GM23248 (cell line): Measurements from ENCODE around the gene BARHL1. TPM values are rescaled to one million over a fixed set of nuclear protein-coding genes. Genes with fewer than 3 reads are reported as not detected.

Experiments used
- DNase-seq: peaks from one replicate; pipeline ENCODE4 v3.0.0-alpha.2; 2015
- H2AFZ ChIP-seq: fragments of 200-600 bp; sonication (generic); 2 replicates; pipeline ENCODE4 v1.6.1; 2016; ENCODE audit warnings: antibody characterized with exemption
- H3F3A ChIP-seq: fragments of 200-600 bp; sonication (generic); 2 replicates; pipeline ENCODE4 v1.6.1; 2016; ENCODE audit warnings: mild to moderate bottlenecking, antibody characterized with exemption, mixed run types; ENCODE audit not compliant: insufficient read depth
- H3K27ac ChIP-seq: fragments of 200-600 bp; sonication (generic); 2 replicates; pipeline ENCODE4 v1.5.1; 2016; ENCODE audit warnings: mild to moderate bottlenecking
- H3K27me3 ChIP-seq: fragments of 200-600 bp; sonication (generic); replicated peaks from 2 replicates; pipeline ENCODE4 v1.6.1; 2016; ENCODE audit warnings: mild to moderate bottlenecking; ENCODE audit not compliant: insufficient read depth
- H3K36me3 ChIP-seq: fragments of 200-600 bp; sonication (generic); 2 replicates; pipeline ENCODE4 v1.6.1; 2016; ENCODE audit warnings: low read depth, mild to moderate bottlenecking
- H3K4me1 ChIP-seq: fragments of 200-600 bp; sonication (generic); 2 replicates; pipeline ENCODE4 v1.6.1; 2016; ENCODE audit warnings: mild to moderate bottlenecking; ENCODE audit not compliant: insufficient read depth
- H3K4me2 ChIP-seq: fragments of 200-600 bp; sonication (generic); one replicate; pipeline ENCODE4 v1.6.1; 2016; ENCODE audit warnings: mild to moderate bottlenecking; ENCODE audit not compliant: unreplicated experiment
- H3K4me3 ChIP-seq: fragments of 200-600 bp; sonication (generic); 2 replicates; pipeline ENCODE4 v1.5.1; 2016; ENCODE audit warnings: mild to moderate bottlenecking
- H3K79me2 ChIP-seq: fragments of 200-600 bp; sonication (generic); 2 replicates; pipeline ENCODE4 v1.6.1; 2016; ENCODE audit warnings: mild to moderate bottlenecking; ENCODE audit not compliant: insufficient read depth
- H3K9ac ChIP-seq: fragments of 200-600 bp; sonication (generic); 2 replicates; pipeline ENCODE4 v1.6.1; 2016; ENCODE audit warnings: mild to moderate bottlenecking
- H3K9me2 ChIP-seq: fragments of 200-600 bp; sonication (generic); 2 replicates; pipeline ENCODE4 v1.6.1; 2016; ENCODE audit warnings: mixed run types, mild to moderate bottlenecking, moderate library complexity; ENCODE audit not compliant: insufficient read depth
- H3K9me3 ChIP-seq: fragments of 200-600 bp; sonication (generic); one replicate; pipeline ENCODE4 v1.6.1; 2017; ENCODE audit warnings: low read depth
- H4K20me1 ChIP-seq: fragments of 200-600 bp; sonication (generic); 2 replicates; pipeline ENCODE4 v1.6.0; 2016; ENCODE audit not compliant: insufficient read depth
- EZH2 ChIP-seq: fragments of 200-600 bp; sonication (generic); IDR thresholded peaks from 2 replicates; pipeline ENCODE4 v1.6.1; 2018; ENCODE audit warnings: antibody characterized with exemption, mild to moderate bottlenecking; ENCODE audit not compliant: insufficient read depth, poor library complexity, severe bottlenecking
- EZH2phosphoT487 ChIP-seq: fragments of 200-600 bp; sonication (generic); IDR thresholded peaks from 2 replicates; pipeline ENCODE4 v1.6.1; 2018; ENCODE audit warnings: antibody characterized with exemption, moderate library complexity, mild to moderate bottlenecking, low read depth; ENCODE audit not compliant: insufficient read depth
- WGBS, 2 experiments: methylation state at CpG; one replicate each; pipeline ENCODE4 v1.1.6; 2015 to 2017; ENCODE audit warnings: low lambda C conversion rate in 2 of 2, low coverage in 1 of 2; ENCODE audit errors: missing lambda C conversion rate in 2 of 2; 5-methylcytosine and 5-hydroxymethylcytosine counted together
- in situ Hi-C: fragments of 300-500 bp; cut with MboI; formaldehyde crosslinking; loops from 2 replicates; pipeline ENCODE4 v1.15.0; 2020
- polyA plus RNA-seq: library from polyadenylated mRNA; unstranded; fragments of >200 nt; fragmentation: Nextera tagmentation; extraction: Ambion mirVana; gene quantifications from 2 replicates; pipeline ENCODE4 v1.2.1, GENCODE V29; 2016
- total RNA-seq: library from RNA; depleted of rRNA; stranded (reverse); fragments of >200 nt; shearing (Covaris generic); gene quantifications from 2 replicates; pipeline ENCODE4 v1.2.3, GENCODE V29; 2014

Gene BARHL1
- total and polyA plus RNA-seq, 2 experiments from 2014 or later = not detected

GRCh38 chr9:132551556-132551955 lies 30.9 kb upstream of the BARHL1 start:
- Histone ChIP-seq H3K27me3 (peaks cover 37% of the 10 kb centered on the region), H3K27ac (no peak overlapping the region), H3K4me2 (no peak overlapping the region), H2AFZ (no peak overlapping the region), H3K9me3 (no peaks in the 10 kb centered on the region), H3K36me3 (no peaks in the 10 kb centered on the region), H3K79me2 (no peaks in the 10 kb centered on the region), H3K4me3 (no peak overlapping the region), H4K20me1 (no peaks in the 10 kb centered on the region), H3K9ac (no peak overlapping the region), H3F3A (no peaks in the 10 kb centered on the region), H3K4me1 (no peaks in the 10 kb centered on the region), H3K9me2 (no peaks in the 10 kb centered on the region)
- in situ Hi-C loops = no loop called here
- 40 to 42% methylated on average over 13 of the region's 13 CpGs for WGBS, 2 experiments
- no peak for TF ChIP-seq EZH2
- no peak for TF ChIP-seq EZH2phosphoT487
- DNase-seq = no peak

GRCh38 chr9:132552041-132552440 lies 30.4 kb upstream of the BARHL1 start:
- no peak overlapping the region for H3K27ac ChIP-seq
- no peaks in the 10 kb centered on the region for H3K9me2 ChIP-seq
- no peak for DNase-seq
- no peaks in the 10 kb centered on the region for H3K4me1 ChIP-seq
- no peaks in the 10 kb centered on the region for H3K9me3 ChIP-seq
- H2AFZ ChIP-seq = no peak overlapping the region
- TF ChIP-seq EZH2 = no peak
- no peak for TF ChIP-seq EZH2phosphoT487
- H3K36me3 ChIP-seq = no peaks in the 10 kb centered on the region
- H3K79me2 ChIP-seq = no peaks in the 10 kb centered on the region
- in situ Hi-C loops = no loop called here
- 68 to 70% methylated on average over 12 of the region's 12 CpGs for WGBS, 2 experiments
- H3K27me3 ChIP-seq = peaks cover 36% of the 10 kb centered on the region
- H4K20me1 ChIP-seq = no peaks in the 10 kb centered on the region
- H3K4me2 ChIP-seq = no peak overlapping the region
- H3K9ac ChIP-seq = no peak overlapping the region
- H3F3A ChIP-seq = no peaks in the 10 kb centered on the region
- H3K4me3 ChIP-seq = no peak overlapping the region

- H3K4me2 ChIP-seq = no peak overlapping the region
- H3K4me1 ChIP-seq = no peaks in the 10 kb centered on the region
- TF ChIP-seq EZH2 = no peak
- TF ChIP-seq EZH2phosphoT487 = no peak
- H3K79me2 ChIP-seq = no peaks in the 10 kb centered on the region
- no peak overlapping the region for H2AFZ ChIP-seq
- H3K4me3 ChIP-seq = no peak overlapping the region
- 38 to 56% methylated on average over 2 of the region's 2 CpGs for WGBS, 2 experiments
- no peak overlapping the region for H3K27ac ChIP-seq
- H4K20me1 ChIP-seq = no peaks in the 10 kb centered on the region
- no peak for DNase-seq
- no peaks in the 10 kb centered on the region for H3K9me3 ChIP-seq
- H3K36me3 ChIP-seq = no peaks in the 10 kb centered on the region
- in situ Hi-C loops = no loop called here
- peaks cover 33% of the 10 kb centered on the region for H3K27me3 ChIP-seq
- no peaks in the 10 kb centered on the region for H3F3A ChIP-seq
- H3K9ac ChIP-seq = no peak overlapping the region
- H3K9me2 ChIP-seq = no peaks in the 10 kb centered on the region
These were observed 27.7 kb upstream of the BARHL1 start for GRCh38 chr9:132554755-132555154.

DNA sequence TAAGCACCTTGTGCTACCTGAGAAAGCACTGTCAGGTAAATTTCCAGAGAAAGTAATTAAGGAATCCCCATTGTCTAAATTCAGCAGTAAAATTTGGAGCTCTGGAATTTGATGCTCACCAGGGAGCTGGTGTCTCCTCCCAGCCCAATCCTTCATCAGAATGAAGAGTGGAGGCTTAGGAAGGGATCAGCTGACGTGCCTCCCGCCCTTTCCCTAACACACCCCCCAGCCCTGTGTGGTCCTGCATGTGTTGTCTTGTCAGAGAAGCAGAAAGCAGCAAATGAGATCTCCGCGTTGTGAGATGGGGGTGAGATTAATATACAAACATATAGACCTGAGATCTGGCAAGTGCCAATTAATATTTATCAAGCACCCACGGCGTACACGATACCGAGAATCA lies 26.9 kb upstream of the BARHL1 start:
- Histone ChIP-seq H3K4me1 (no peaks in the 10 kb centered on the region), H3K4me2 (no peak overlapping the region), H3K79me2 (no peaks in the 10 kb centered on the region), H3K4me3 (no peak overlapping the region), H3K36me3 (no peaks in the 10 kb centered on the region), H4K20me1 (no peaks in the 10 kb centered on the region), H3K9me2 (no peaks in the 10 kb centered on the region), H3K9ac (no peak overlapping the region), H3K27me3 (peaks cover 37% of the 10 kb centered on the region; the same call in 1 of the 2 replicates), H3K27ac (no peak overlapping the region), H3K9me3 (no peaks in the 10 kb centered on the region), H3F3A (no peaks in the 10 kb centered on the region), H2AFZ (no peak overlapping the region)
- no peak for TF ChIP-seq EZH2phosphoT487
- no peak for TF ChIP-seq EZH2
- WGBS, 2 experiments = 68 to 69% methylated on average over 8 of the region's 8 CpGs
- in situ Hi-C loops = no loop called here
- no peak for DNase-seq

DNA sequence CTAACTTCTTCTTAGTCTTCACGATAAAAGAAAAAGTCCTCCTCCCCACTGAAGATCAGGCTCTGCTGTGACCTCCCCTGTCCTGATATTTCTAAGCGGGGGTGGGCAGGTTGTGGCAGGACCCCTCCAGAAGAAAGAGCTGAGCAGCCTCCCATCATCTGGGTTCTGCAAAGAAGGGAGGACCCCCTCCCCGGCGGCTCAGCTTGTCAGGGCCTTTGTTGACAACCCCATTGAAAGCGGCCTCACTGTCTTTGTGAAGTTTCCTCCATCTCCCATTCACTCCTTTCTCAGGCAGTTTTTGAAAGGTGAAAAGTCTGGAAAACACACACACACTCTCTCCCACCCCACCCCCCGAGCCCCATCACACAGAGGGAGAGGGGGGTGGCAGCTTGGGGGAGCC lies 26.2 kb upstream of the BARHL1 start:
- Histone ChIP-seq H3K4me2 (no peak overlapping the region), H3K9ac (no peak overlapping the region), H3K27ac (no peak overlapping the region), H3K4me3 (no peak overlapping the region), H3K9me2 (no peaks in the 10 kb centered on the region), H3K36me3 (no peaks in the 10 kb centered on the region), H3F3A (no peaks in the 10 kb centered on the region), H3K79me2 (no peaks in the 10 kb centered on the region), H3K9me3 (no peaks in the 10 kb centered on the region), H3K27me3 (peaks cover 38% of the 10 kb centered on the region), H3K4me1 (no peaks in the 10 kb centered on the region), H2AFZ (no peak overlapping the region), H4K20me1 (no peaks in the 10 kb centered on the region)
- no peak for TF ChIP-seq EZH2
- TF ChIP-seq EZH2phosphoT487 = no peak
- WGBS, 2 experiments = 43 to 46% methylated on average over 5 to 6 of the region's 6 CpGs
- no peak for DNase-seq
- in situ Hi-C loops = no loop called here
